ENCODE data around the gene SCTR.

Gene SCTR

GRCh38 chr2:119531292-119531691, 7.0 kb upstream of the SCTR start:
- no peak for DNase-seq (ENCODE audit: low read depth)
- H3K4me3 ChIP-seq (ENCODE audit: low read depth, low read length): no peak overlapping the region
- TF ChIP-seq CTCF (IDR thresholded peaks at IDR 0.05; ENCODE audit: low read depth, low read length, missing control alignments): no peak

GRCh38 chr2:119527999-119528398, 3.7 kb upstream of the SCTR start:
- DNase-seq (ENCODE audit: low read depth): no peak
- H3K4me3 ChIP-seq (ENCODE audit: low read depth, low read length): no peak overlapping the region
- no peak for TF ChIP-seq CTCF (IDR thresholded peaks at IDR 0.05; ENCODE audit: low read depth, low read length, missing control alignments)

GRCh38 chr2:119525614-119526013, 1.3 kb upstream of the SCTR start:
- no peak for TF ChIP-seq CTCF (IDR thresholded peaks at IDR 0.05; ENCODE audit: low read depth, low read length, missing control alignments)
- no peak for DNase-seq (ENCODE audit: low read depth)
- no peak overlapping the region for H3K4me3 ChIP-seq (ENCODE audit: low read depth, low read length)

- DNase-seq (ENCODE audit: low read depth): no peak
- H3K4me3 ChIP-seq (ENCODE audit: low read depth, low read length): no peak overlapping the region
- no peak for TF ChIP-seq CTCF (IDR thresholded peaks at IDR 0.05; ENCODE audit: low read depth, low read length, missing control alignments)
These were observed 816 bp downstream of the SCTR start for GRCh38 chr2:119523383-119523951.

- no peak overlapping the region for H3K4me3 ChIP-seq (ENCODE audit: low read depth, low read length)
- no peak for TF ChIP-seq CTCF (IDR thresholded peaks at IDR 0.05; ENCODE audit: low read depth, low read length, missing control alignments)
- DNase-seq (ENCODE audit: low read depth): no peak
These were observed 1.6 kb downstream of the SCTR start for GRCh38 chr2:119522671-119523070.

GRCh38 chr2:119521433-119522050, 2.7 kb downstream of the SCTR start:
- TF ChIP-seq CTCF (IDR thresholded peaks at IDR 0.05; ENCODE audit: low read depth, low read length, missing control alignments): no peak
- no peak overlapping the region for H3K4me3 ChIP-seq (ENCODE audit: low read depth, low read length)
- no peak for DNase-seq (ENCODE audit: low read depth)

Data from GM12864 (cell line).